ENCODE measurements around the gene SAMD11.

GRCh38 chr1:971751-972506 lies 48.2 kb downstream of the SAMD11 start:
- TF ChIP-seq CTCF (conservative IDR thresholded peaks at IDR 0.05; ENCODE audit: low read length) = no peak
- TF ChIP-seq EZH2phosphoT487 (IDR thresholded peaks at IDR 0.05; ENCODE audit: borderline replicate concordance) = no peak
